B cell (primary cell): ENCODE data around the gene SLC4A1. TPM values are rescaled to one million over a fixed set of nuclear protein-coding genes. Genes with fewer than 3 reads are reported as not detected.

Source experiments
- ATAC-seq: fragments of 200-7000 bp; cut with Tn5 transposase; one replicate; pipeline ENCODE4 v1.10.0; 2021; ENCODE audit warnings: low read depth, mild to moderate bottlenecking, moderate number of reproducible peaks, moderate library complexity
- CTCF ChIA-PET: fragments of 350-600 bp; sonication (Branson Sonifier 250); formaldehyde crosslinking; loops from one replicate; lab custom pipeline; 2021; ENCODE audit warnings: antibody characterized with exemption, inconsistent platforms; lab: Charles Lee
- POLR2A ChIA-PET: fragments of 350-600 bp; sonication (Branson Sonifier 250); formaldehyde crosslinking; loops from one replicate; lab custom pipeline; 2021; ENCODE audit warnings: antibody characterized with exemption; lab: Charles Lee
- DNase-seq: peaks from one replicate; pipeline ENCODE4 v3.0.0; 2013
- H2AFZ ChIP-seq: 2 replicates; pipeline ENCODE4 v1.6.1; 2012; ENCODE audit warnings: mild to moderate bottlenecking, low read depth, low read length; ENCODE audit not compliant: insufficient read depth, poor library complexity, severe bottlenecking
- H3K27ac ChIP-seq, 2 donors: 1 replicate in 1 of 2; 2 replicates in 1 of 2; pipeline ENCODE4 v1.5.1; 2012 to 2013; ENCODE audit warnings: low read length in 2 of 2, mild to moderate bottlenecking in 2 of 2, moderate library complexity in 1 of 2
- H3K27me3 ChIP-seq, 4 experiments: fragments of 200-600 bp in 1 of 4; sonication (generic) in 1 of 4; replicated peaks in 1 of 4; 1 replicate in 2 of 4; 2 replicates in 2 of 4; pipeline versions ENCODE4 v1.6.1 to v1.7.0; 2013 to 2016; ENCODE audit warnings: low read length in 3 of 4, mild to moderate bottlenecking in 2 of 4, mixed read lengths in 1 of 4, moderate library complexity in 1 of 4; ENCODE audit not compliant: insufficient read depth in 4 of 4, control insufficient read depth in 3 of 4; ENCODE audit errors: control extremely low read depth in 1 of 4
- H3K36me3 ChIP-seq, 2 experiments: replicated peaks in 1 of 2; 1 replicate in 1 of 2; 2 replicates in 1 of 2; pipeline versions ENCODE4 v1.6.1 to v1.7.1; 2013; ENCODE audit warnings: low read length in 1 of 2; ENCODE audit not compliant: insufficient read depth in 2 of 2, control insufficient read depth in 1 of 2; ENCODE audit errors: control extremely low read depth in 1 of 2, extremely low read depth in 1 of 2
- H3K4me1 ChIP-seq, 2 donors: fragments of 200-600 bp in 1 of 2; sonication (generic) in 1 of 2; 1 replicate in 1 of 2; 2 replicates in 1 of 2; pipeline versions ENCODE4 v1.5.1 to v1.6.1; 2013 to 2017; ENCODE audit warnings: low read length in 2 of 2; ENCODE audit not compliant: control insufficient read depth in 2 of 2, insufficient read depth in 2 of 2
- H3K4me2 ChIP-seq: replicated peaks from 2 replicates; pipeline ENCODE3; 2012; ENCODE audit warnings: mild to moderate bottlenecking, low read depth, low read length; ENCODE audit not compliant: poor library complexity, severe bottlenecking
- H3K4me3 ChIP-seq, 5 experiments: fragments of 200-600 bp in 1 of 5; sonication (generic) in 1 of 5; 1 replicate in 3 of 5; 2 replicates in 2 of 5; pipeline versions ENCODE4 v1.5.1 to v1.7.0; 2011 to 2016; ENCODE audit warnings: low read length in 4 of 5, mild to moderate bottlenecking in 4 of 5, low read depth in 2 of 5, control low read depth in 1 of 5, moderate library complexity in 1 of 5; ENCODE audit not compliant: insufficient read depth in 1 of 5; ENCODE audit errors: control extremely low read depth in 1 of 5, extremely low read depth in 1 of 5
- H3K79me2 ChIP-seq: fragments of 200-600 bp; sonication (generic); one replicate; pipeline ENCODE4 v1.6.0; 2016; ENCODE audit warnings: low read length; ENCODE audit not compliant: control insufficient read depth, insufficient read depth
- H3K9ac ChIP-seq: fragments of 200-600 bp; sonication (generic); 2 replicates; pipeline ENCODE4 v1.6.1; 2017; ENCODE audit warnings: mild to moderate bottlenecking, low read length, moderate library complexity
- H3K9me3 ChIP-seq, 3 donors: one replicate each; pipeline versions ENCODE4 v1.6.1 to v1.7.1; 2013; ENCODE audit warnings: low read length in 2 of 3; ENCODE audit not compliant: control insufficient read depth in 2 of 3, insufficient read depth in 1 of 3; ENCODE audit errors: control extremely low read depth in 1 of 3
- H4K20me1 ChIP-seq: 2 replicates; pipeline ENCODE4 v1.6.0; 2012; ENCODE audit warnings: mild to moderate bottlenecking, low read length; ENCODE audit not compliant: insufficient read depth, control insufficient read depth, poor library complexity, severe bottlenecking
- H3K27ac Mint-ChIP-seq: one replicate; pipeline ENCODE4 v1.8.0; 2021; ENCODE audit warnings: mixed read lengths
- H3K27me3 Mint-ChIP-seq: one replicate; pipeline ENCODE4 v1.8.0; 2021; ENCODE audit warnings: mixed read lengths
- H3K4me1 Mint-ChIP-seq: one replicate; pipeline ENCODE4 v1.8.0; 2021; ENCODE audit warnings: mixed read lengths
- H3K4me3 Mint-ChIP-seq: one replicate; pipeline ENCODE4 v1.8.0; 2021; ENCODE audit warnings: mixed read lengths
- H3K9me3 Mint-ChIP-seq: one replicate; pipeline ENCODE4 v1.8.0; 2022; ENCODE audit warnings: mixed read lengths; ENCODE audit not compliant: insufficient read depth
- CTCF ChIP-seq: fragments of 200-600 bp; IDR thresholded peaks from one replicate; pipeline ENCODE4 v1.8.0; 2022; ENCODE audit warnings: antibody characterized with exemption, mild to moderate bottlenecking
- EZH2 ChIP-seq: IDR thresholded peaks from 2 replicates; pipeline ENCODE4 v1.6.1; 2012; ENCODE audit warnings: borderline replicate concordance, low read depth, mild to moderate bottlenecking, moderate library complexity, low read length; ENCODE audit not compliant: insufficient read depth, poor library complexity, severe bottlenecking
- WGBS: methylation state at CpG from one replicate; pipeline ENCODE4 v1.1.5; 2013; ENCODE audit warnings: missing lambda C conversion rate; ENCODE audit not compliant: insufficient coverage; 5-methylcytosine and 5-hydroxymethylcytosine counted together
- intact Hi-C: fragments of 100-400 bp; cut with micrococcal nuclease; formaldehyde crosslinking; loops from one replicate; pipeline ENCODE4 v1.10.0; 2022
- polyA plus RNA-seq: library from polyadenylated mRNA; depleted of rRNA; stranded (reverse); fragments of >200 nt; gene quantifications from 2 replicates; pipeline ENCODE4 v1.2.3, GENCODE V29; 2012
- total RNA-seq, 2 donors: library from RNA; stranded (reverse); fragments of 120-200 nt in 1 of 2; gene quantifications; 1 replicate in 1 of 2; 2 replicates in 1 of 2; pipeline versions ENCODE4 v1.2.3 to v1.2.4, GENCODE V29; 2013 to 2022

The SLC4A1 gene
- total and polyA plus RNA-seq, 2 donors (not counting 1 experiment from before 2014, with no cell fraction given): 0.22 TPM; not detected in 1

- DNase-seq (no peak), ATAC-seq (no peak)
- Histone ChIP-seq H3K4me1 (peaks cover 38% of the 10 kb centered on the region in 2 donors), H3K27me3 (peaks cover 0 to 63% (median 26%) of the 10 kb centered on the region in 4 experiments), H3K9ac (no peak overlapping the region), H3K79me2 (no peaks in the 10 kb centered on the region), H3K36me3 (no peaks in the 10 kb centered on the region), H3K27ac (no peak overlapping the region), H3K4me3 (no peak overlapping the region), H3K4me2 (no peak overlapping the region), H3K9me3 (peaks cover 0 to 29% (median 0%) of the 10 kb centered on the region in 3 donors), H2AFZ (no peak overlapping the region), H4K20me1 (no peaks in the 10 kb centered on the region)
- intact Hi-C loops: no loop called here
- CTCF ChIA-PET: interaction anchor here (1.0 kb wide), 1 partner anchor 51 kb away, joined by 3 read pairs; the partner anchor contains the start of gene FAM171A2
- POLR2A ChIA-PET: no interaction called here
- H3K27ac Mint-ChIP-seq: peak overlapping the region; percentile 22
- peaks cover 5% of the 10 kb centered on the region for H3K9me3 Mint-ChIP-seq
- peaks cover 29% of the 10 kb centered on the region for H3K4me1 Mint-ChIP-seq
- H3K4me3 Mint-ChIP-seq: peak overlapping the region; percentile 35
- TF ChIP-seq CTCF (no peak), EZH2 (no peak)
- WGBS: 93% methylated on average over 10 of the region's 17 CpGs
- peaks cover 39% of the 10 kb centered on the region for H3K27me3 Mint-ChIP-seq
Measured at GRCh38 chr17:44312396-44313104, 44.6 kb upstream of the SLC4A1 start.

GRCh38 chr17:44311562-44312181 lies 43.7 kb upstream of the SLC4A1 start:
- Histone ChIP-seq H3K79me2 (no peaks in the 10 kb centered on the region), H3K27me3 (peaks cover 0 to 64% (median 30%) of the 10 kb centered on the region in 4 experiments), H3K4me1 (peaks cover 39 to 43% of the 10 kb centered on the region in 2 donors), H2AFZ (no peak overlapping the region), H3K4me2 (no peak overlapping the region), H4K20me1 (no peaks in the 10 kb centered on the region), H3K4me3 (no peak overlapping the region), H3K36me3 (no peaks in the 10 kb centered on the region), H3K9ac (no peak overlapping the region), H3K9me3 (peaks cover 0 to 28% (median 0%) of the 10 kb centered on the region in 3 donors), H3K27ac (no peak overlapping the region)
- intact Hi-C loops: no loop called here
- CTCF ChIA-PET: no interaction called here
- DNase-seq (no peak), ATAC-seq (no peak)
- Mint-ChIP-seq H3K4me3 (no peak overlapping the region), H3K9me3 (no peaks in the 10 kb centered on the region), H3K27ac (no peak overlapping the region), H3K4me1 (peaks cover 30% of the 10 kb centered on the region), H3K27me3 (peaks cover 41% of the 10 kb centered on the region)
- no CpG with 5 or more reads among the region's 5 CpGs for WGBS
- POLR2A ChIA-PET: no interaction called here
- no peak for TF ChIP-seq EZH2
- TF ChIP-seq CTCF: no peak
